HTR-8/SVneo (cell line): ENCODE data around the gene LPO.

Experiments used
- DNase-seq: peaks from one replicate; pipeline ENCODE4 v3.0.0; 2011; ENCODE audit warnings: low spot score, mixed read lengths; ENCODE audit not compliant: insufficient read length
- FAIRE-seq: peaks from 2 replicates; lab custom pipeline; 2011; peaks lifted over from hg19 to GRCh38; lab: Jason Lieb, UNC

LPO gene

DNA sequence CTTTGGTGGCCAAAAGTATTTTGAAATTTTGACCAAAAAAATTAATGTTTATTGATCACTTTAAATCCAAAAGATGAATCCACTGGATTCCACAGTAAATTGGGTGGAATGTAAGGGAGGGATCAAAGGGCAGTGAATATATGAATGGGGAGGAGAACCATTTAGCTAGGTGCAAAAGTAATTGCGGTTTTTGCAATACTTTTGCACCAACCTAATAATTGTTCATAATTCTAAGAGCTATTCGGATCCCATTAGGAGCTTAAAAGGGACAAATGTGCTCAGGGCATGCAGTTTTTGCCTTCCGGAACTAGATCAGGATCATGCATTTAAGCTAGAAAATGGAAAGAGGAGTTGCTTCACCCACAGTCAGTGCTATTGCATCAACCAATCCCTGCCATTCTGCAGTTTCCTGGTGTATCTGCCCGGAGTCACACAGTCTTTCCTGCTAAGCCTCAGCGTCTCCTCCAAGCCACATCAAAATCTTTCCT lies at the start of gene LPO:
TSS of gene LPO (plus strand) at position 438 of the 488 bp plus-strand sequence. CDS start 4,396 bp downstream, outside the sequence.
- no peak for FAIRE-seq
- DNase-seq: no peak

DNA sequence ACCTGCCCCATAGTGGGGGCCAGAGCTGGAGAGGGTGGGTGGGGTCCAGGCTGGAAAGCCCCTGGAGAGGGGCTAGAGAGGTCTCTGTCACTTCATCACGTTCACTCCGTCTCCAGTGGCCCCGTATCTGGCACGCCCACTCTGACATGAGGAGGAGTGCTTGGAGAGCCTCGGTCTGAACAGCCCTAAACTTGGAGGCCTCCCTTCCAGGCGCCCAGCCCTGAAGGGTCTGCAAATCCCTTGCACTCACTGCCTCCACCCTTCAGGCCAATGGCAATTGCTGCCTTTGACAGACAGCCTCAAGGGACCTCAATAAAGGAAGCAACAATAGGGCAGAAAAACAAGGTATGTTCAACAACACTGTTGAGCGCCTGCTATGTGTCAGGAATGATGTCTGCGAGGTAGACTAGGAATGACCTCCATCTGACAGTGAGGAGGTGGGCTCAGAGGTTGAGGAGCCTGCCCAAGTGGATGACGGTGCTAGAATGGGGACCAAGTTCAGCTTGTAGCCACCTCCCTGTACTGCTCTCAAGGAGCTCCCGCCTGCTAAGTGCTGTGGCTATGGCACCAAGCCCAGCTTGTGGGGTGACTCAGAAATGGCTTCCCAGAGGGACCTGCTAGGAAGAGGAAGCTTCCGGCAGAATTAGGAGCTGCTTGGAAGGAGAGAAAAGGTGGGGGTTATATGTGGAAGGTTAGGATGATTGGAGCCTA lies 48.8 kb upstream of the LPO start:
- DNase-seq (peak; percentile 92), FAIRE-seq (peak; percentile 80)

DNA sequence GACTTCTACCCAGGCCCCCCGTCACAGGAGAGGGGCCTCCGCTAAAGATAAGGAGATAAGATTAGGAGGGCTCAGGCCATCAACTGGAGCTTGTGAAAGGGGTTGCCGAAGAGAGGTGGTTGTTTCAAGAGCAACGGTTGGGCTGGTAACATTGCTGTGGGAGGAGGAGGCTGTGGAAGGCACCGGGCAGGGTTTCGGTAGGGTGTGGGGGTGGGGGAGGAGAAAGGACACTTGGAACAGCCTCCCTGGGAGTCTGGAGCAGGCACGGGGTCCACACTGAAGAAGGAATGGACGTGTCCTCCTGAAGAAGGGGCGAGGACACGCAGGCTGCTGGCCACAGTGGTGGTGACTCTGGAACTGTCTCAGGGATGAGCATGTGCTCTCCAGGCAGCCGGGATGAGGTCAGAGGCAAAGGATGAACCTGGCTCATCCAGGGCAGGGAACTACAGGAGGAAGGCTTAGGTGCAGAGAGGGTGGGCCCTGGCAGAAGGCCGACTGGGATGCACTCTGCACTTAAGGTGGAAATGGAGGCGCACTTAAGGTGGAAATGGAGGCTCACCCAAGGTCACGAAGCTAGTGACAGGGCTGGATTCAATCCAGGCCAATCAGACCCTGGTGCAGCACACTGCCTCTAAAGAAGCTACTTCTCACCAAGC lies 47.0 kb upstream of the LPO start:
- FAIRE-seq (peak; percentile 4), DNase-seq (no peak)

DNA sequence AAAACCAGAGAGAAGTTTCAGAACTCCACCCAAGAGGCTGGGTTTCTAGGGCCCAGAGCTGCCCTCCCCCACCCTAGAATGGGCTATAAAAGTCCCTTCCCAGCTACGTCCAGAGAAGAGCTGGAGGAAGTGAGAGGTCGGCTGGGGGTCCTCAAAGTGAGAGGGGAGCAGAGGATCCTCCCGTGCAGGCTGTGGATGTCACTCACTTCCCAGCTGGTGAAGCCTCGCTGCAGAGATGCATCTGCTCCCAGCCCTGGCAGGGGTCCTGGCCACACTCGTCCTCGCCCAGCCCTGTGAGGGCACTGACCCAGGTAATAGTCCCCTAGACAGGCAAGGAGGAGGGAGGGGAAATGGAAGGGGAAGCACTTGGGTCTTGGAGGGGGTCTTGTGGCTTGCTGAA lies 45.8 kb upstream of the LPO start, which contains the start of gene EPX:
TSS of gene EPX (plus strand) at position 115 of the 400 bp plus-strand sequence. CDS start at position 236, 121 bp downstream.
- FAIRE-seq: no peak
- DNase-seq: no peak

DNA sequence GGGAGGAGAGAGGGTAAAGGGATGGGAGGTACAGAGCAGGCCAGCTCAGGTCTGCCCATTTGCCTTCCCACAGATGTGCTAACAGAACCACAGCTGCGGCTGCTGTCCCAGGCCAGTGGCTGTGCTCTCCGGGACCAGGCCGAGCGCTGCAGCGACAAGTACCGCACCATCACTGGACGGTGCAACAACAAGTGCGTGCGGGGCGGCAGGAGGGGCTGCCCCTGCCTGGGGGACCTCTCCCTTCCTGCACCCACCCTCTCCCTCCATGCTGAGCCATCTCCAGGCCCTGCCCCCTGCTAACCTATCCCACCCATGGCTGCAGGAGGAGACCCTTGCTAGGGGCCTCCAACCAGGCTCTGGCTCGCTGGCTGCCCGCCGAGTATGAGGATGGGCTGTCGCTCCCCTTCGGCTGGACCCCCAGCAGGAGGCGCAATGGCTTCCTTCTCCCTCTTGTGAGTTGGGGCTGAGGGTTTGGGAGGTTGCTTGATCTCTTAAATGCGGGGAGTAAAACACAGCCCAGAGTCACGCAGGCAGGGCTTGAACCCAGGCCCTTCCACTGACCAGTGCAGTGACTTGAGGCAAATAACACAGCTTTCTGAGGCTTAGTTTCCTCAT lies 44.6 kb upstream of the LPO start:
- no peak for DNase-seq
- no peak for FAIRE-seq

DNA sequence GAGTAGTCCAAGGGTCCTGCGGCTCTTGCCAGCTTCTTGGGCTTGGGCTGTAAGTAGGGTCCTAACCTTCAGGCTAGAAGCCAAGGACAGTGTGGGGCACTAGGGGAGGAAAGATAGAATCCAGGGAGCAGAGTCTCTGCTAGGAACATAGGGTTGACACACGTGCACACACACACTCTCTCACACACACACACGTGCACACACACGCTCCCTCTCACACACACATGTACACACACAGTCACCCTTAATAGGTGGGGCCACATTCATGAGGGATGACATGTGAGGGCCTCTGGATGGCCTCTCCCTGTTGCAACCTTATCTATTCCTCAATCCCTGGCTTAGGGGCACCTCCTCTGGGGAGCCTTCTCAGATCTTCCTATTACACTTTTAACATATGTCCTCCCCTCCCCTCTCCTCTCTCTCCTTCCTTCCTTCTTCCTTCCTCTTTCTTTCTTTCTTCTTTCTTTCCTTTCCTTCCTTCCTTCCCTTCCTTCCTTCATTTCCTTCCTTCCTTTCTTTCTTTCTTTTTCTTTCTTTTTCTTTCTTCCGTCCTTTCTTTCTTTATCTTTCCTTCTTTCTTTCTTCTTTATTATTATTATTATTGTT lies 42.8 kb upstream of the LPO start:
- FAIRE-seq (peak; percentile 65), DNase-seq (no peak)

DNA sequence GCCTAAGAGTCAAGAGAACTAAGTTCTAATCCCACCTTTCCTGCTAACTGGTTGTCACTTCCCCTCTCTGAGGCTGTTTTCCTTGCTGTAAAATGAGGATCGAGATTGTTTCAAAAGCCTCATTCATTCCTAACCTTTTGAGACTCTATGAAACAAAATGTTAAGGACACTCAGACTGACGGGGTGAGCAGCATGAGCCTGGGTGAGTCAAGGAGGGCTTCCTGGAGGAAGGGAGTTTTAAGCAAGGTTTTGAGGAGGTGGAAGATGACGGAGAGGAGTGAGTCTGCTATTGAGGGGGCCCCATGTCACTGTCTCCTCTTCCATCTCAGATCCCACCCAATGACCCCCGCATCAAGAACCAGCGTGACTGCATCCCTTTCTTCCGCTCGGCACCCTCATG lies 41.8 kb upstream of the LPO start:
- FAIRE-seq (no peak), DNase-seq (no peak)

DNA sequence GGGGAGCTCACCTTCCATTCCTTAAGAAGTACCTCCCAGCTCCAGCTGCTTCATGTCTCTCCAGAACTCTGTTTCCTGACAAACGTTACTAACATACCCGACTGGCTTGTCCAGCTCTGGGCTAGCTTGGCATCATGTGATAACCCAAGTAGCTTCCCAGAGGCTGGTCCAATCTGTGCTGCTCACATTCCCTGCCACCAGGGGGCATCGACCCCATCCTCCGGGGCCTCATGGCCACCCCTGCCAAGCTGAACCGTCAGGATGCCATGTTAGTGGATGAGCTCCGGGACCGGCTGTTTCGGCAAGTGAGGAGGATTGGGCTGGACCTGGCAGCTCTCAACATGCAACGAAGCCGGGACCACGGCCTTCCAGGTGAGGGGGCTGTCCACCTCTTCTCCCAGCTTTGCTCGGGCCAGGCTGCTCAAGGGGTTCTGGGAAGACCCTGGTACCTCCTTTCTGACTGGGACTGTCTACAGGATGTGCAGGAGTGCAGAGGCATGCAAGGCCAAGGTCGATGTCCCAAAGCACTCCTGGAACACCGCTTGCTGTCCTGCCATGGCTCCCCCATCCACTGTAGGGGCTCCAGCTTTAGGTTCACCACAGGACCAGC lies 38.3 kb upstream of the LPO start:
- FAIRE-seq: peak; percentile 89
- DNase-seq: peak; percentile 67

DNA sequence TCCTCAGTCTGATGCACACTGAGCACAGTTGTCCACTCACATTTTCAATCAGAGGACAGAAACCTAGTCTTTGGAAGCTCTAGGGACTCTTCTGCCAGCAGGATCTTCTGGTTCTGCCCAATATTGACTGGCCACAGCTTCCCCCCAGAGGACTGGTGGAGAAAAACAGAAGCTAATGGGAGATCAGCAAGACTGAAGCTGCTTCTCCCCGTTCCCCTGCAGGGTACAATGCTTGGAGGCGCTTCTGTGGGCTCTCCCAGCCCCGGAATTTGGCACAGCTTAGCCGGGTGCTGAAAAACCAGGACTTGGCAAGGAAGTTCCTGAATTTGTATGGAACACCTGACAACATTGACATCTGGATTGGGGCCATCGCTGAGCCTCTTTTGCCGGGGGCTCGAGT lies 35.5 kb upstream of the LPO start:
- peak; percentile 4 for FAIRE-seq
- no peak for DNase-seq

DNA sequence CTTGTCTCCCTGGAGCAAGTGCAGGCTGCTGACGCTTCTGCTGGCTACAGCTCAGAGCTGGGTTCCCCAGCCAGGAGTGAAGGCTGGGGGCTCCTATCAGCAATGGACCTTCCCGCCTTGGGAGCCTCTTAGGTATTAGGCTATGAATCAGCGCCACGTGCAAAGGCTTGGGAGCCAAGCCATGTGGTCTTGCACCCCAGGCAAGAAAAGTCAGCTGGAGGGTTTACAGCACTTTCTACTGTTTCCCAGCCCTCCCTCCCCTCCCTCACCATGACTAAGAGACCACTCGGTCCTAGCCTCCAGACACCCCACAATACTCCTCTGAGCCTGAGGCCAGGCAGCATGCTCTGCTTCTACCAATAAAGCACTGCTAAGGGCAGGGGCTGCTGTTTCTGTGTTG lies 33.6 kb upstream of the LPO start:
- FAIRE-seq: no peak
- no peak for DNase-seq

DNA sequence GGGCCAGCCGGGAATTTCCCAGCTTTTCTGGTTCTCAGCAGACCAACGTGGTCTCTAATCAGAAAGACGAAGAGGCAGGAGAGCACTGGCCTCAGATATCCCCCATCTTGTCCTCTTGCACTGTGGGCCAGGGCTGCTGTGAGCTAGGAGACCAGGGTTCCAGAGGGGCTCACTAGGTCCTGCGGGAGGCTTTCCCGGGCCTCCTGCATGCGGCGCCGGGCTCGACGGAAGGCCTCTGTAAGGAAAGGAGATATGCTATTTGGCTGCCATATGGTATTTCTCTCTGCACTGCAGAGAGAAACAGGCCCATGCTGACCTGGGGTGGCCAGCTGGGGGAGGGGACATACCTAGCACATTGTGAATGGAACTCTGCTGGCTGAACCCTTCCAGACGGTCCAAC lies 32.4 kb upstream of the LPO start:
- DNase-seq (no peak), FAIRE-seq (no peak)

DNA sequence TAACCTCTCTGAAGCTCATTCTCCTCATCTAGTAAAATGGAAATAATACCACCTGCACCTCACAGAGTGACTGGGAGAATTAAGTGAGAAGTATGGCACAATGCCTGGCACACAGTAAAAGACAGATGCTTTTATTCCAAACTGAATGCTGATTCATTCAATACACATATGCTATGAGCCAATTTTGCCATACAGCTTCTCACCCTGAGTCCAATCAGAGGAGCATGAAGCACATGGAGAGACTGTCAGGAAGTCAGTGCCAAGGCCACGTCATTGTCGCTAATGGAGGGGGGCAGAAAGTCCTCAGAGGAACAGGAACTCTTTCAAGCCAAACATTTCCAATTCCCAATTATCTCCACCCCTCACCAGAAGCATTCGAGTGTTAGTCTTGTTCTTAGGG lies 30.9 kb upstream of the LPO start:
- DNase-seq: no peak
- FAIRE-seq: no peak

DNA sequence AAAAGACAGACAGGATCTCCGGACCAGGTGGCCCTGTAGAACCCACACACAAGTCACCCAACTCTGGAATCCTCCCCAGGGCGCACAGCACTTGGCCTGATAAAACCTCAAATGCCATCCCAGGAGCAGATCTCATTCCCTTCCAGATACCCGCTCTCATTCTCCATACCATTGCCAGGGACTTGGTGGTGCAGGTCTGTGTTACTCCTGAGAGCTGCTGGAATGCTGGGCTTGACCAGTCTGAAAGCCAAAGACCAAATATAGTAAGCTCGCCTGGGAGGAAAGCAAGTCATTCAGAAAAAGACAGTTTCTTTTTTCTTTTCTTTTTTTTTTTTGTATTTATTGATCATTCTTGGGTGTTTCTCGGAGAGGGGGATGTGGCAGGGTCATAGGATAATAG lies 30.0 kb upstream of the LPO start:
- no peak for DNase-seq
- no peak for FAIRE-seq

DNA sequence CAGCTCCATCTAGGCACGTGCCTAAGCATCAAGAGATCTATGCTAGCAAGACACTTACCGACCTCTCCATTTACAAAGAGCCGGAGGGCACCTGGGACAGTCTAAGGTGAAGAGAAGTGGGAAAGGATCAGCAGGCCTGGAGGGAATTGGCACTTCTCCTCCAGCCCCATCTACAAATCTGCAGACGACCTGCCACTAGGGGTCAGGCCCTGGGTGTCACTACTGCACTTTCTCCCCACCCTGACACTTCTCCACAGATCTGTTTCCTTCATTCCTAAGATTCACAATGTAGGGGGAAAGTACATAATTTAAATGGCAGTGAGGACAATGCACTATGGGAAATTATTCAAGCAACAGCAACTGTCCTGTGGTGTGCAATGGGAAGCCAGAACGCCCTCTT lies 27.5 kb upstream of the LPO start:
- no peak for FAIRE-seq

DNA sequence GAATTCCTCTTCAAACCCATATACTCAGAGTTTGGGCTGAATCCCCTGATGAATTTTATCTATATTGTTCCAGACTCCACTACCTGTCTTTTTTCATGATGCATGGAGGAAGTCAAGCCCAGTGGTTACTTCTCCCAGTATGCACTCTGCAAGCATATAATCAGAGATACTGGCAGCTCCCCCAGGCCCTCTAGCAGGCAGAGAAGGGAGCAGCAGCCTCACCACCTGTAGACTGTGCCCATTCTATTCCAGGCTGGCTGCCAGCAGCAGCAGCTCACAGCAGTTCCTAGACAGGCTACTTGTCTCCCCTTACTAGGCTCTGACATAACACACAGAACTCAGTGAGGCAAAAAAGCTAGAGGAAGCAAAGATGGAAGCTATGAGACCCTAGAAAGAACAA lies 22.7 kb upstream of the LPO start:
- no peak for FAIRE-seq
- no peak for DNase-seq

More for the DNA sequence above, 27.5 kb upstream of the LPO start:
- no peak for DNase-seq

DNA sequence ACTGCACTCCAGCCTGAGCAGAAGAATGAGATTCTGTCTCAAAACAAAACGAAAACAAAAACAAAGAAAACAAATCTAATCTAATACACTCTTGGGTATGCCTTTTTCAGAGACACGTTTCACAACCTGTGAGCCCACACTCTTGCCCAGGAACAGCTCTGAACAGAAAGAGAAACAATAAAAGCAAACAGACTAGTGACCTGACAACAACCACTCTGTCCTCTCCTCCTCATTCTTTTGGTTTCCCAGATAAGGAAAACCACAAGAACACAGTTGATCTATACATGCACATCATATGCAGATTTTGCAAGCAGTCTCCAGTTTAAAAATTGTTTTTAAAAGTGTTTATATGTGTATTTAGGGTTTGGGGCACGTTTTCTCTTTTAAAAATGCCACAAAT lies 20.6 kb upstream of the LPO start:
- DNase-seq: no peak
- no peak for FAIRE-seq

DNA sequence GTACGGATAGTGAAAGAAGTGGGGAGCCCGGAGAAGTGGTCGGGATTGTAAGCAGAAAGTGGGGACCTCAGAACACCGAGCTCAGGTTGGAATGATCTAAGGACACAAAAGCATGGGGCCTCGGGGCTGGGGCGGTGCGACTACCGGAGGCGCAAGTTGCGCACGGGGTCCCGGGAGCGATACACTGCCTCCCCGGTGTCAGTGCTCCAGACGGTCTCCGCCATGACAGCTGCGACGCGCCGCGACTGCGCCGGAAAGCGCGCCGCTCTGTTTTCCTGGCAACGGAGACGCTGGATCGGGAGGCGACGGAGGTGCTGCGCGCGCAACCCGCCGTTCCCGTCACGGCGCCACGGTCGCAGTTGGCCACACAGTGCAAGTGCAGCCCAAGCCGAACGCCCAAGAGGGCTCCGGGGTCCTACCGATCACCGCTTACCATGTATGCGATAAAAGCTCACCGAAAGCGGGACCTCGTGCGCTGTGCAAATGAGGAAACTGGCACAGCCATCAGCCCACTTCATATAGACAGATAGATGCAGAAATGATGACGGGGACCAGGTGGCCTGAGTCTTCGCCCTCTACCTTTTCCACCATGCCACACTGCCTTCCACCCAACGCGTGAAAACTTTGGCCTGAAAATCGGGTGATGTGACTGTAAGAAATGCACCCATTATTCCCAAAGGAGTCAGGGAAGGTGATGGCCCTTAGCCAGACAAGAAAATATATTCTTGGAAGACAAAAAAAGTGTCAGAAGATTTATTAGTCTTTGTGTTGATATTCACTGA lies 19.2 kb upstream of the LPO start, which contains the start of gene MKS1:
TSS of gene MKS1 (minus strand) at position 249 of the 782 bp plus-strand sequence. CDS start at position 224, 25 bp downstream.
- peak; percentile 100 for DNase-seq
- peak; percentile 100 for FAIRE-seq

DNA sequence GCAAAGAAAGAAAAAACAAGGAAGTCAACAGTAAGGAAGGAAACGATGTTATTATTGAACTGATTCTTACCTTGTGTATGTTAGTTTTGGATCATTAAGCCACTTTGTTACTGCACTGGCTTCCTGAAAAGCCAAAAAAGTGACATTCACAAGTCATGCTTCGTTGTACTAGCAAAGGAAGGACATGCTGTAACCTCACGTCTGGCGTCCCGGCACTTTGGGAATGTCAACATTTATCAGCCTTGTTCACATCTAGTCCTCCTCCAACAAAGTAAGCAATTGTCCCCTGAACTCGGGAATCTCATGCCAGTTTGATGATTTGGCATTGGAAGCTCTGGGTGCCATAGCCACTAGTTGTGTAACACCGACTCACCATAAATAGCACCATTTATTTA lies 18.6 kb upstream of the LPO start:
- DNase-seq (no peak), FAIRE-seq (peak; percentile 33)

DNA sequence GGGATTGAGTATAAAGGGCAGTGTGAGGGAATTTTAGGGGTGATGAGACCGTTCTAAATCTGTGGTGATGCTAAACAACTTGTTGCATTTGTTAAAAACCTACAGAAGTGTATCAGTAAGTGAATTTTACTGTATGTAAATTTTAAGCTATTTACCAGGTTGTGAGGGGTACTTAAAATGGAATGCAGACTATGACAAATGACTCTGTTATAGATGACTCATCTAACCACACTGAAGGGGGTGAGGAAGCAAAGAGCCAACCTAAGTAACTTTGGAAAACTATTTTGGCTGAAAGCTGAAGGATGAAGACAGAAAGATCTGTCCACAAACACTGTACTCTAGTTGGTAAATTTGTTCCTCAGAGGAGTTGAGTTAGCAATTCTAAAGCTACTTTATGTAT lies 14.1 kb upstream of the LPO start:
- DNase-seq (peak; percentile 86), FAIRE-seq (peak; percentile 82)

DNA sequence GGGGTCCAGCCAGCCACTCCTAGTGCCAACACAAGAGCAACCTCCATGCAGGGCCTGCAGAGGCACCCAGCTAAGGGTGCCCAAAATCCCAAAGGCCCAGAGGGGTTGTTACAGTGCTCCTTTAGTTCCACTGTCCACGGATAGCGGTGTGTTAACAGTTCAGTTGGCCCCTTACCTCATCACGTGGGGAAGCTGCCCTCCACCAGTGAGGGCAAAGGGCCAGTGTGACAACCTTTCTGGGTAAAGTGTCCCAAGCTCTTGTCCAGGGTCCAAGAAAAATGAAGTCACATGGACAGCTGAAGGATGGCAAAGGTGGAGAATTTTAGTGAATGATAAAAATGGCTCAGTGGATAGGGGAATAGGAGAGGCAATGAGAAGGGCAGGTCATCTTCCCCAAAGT lies 10.7 kb upstream of the LPO start:
- no peak for FAIRE-seq
- DNase-seq: no peak
